ENCODE data around the gene GRIK1.

Gene GRIK1

GRCh38 chr21:29721221-29721620 is 218.6 kb downstream of the GRIK1 start:
- no peak for DNase-seq (ENCODE audit: low read depth in 1 of 2, low spot score in 1 of 2)

GRCh38 chr21:29719521-29719920 is 220.3 kb downstream of the GRIK1 start:
- DNase-seq (ENCODE audit: low read depth in 1 of 2, low spot score in 1 of 2) = no peak

DNA sequence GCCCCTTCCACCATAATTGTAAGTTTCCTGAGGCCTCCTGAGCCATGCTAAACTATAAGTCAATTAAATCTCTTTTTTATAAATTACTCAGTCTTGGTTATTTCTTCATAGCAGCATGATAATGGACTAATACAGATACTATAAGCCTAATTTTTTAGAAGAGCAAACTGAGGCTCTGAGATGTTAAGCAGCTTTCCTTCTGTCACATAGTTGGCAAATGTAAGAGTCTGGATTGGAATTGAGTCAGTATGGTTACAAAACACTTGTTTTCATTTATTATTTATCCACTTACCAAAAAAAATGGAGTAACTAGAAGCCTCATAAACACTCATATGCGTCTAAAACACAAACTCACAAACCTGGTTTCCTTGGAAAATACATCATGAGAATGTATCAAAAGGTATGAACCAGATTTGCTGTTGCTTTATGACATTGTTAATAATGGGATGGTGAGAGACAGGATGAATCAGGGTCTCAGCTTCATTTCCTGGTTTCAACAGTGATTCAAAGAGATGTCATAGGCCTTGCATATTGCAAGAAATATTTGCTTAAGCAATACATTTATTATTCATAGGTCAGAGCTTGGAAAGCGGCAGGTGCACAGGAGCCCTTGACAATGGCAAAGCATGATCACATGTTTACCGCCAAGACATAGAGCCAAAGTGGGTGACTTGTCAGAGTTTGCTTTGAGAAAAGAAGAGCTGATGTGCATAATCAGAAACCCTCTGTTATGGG is 221.5 kb downstream of the GRIK1 start:
- DNase-seq (ENCODE audit: low read depth in 1 of 2, low spot score in 1 of 2) = no peak

DNA sequence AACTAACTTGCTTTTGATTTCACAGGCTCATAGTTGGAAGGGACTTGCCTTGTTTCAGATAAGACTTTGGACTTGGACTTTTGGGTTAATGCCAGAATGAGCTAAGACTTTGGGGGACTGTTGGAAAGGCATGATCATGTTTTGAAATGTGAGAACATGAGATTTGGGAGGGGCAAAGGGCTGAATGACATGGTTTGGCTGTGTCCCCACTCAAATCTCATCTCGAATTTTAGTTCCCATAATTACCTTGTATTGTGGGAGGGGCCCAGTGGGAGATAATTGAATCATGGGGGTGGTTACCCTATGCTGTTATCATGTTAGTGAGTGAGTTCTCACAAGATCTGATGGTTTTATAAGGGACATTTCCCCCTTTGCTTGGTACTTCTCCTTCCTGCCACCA is 222.1 kb downstream of the GRIK1 start:
- DNase-seq (ENCODE audit: low read depth in 1 of 2, low spot score in 1 of 2) = no peak

- DNase-seq (ENCODE audit: low read depth in 1 of 2, low spot score in 1 of 2) = no peak
Observed at GRCh38 chr21:29716753-29717152, 223.0 kb downstream of the GRIK1 start.

GRCh38 chr21:29715089-29715488 is 224.7 kb downstream of the GRIK1 start:
- no peak for DNase-seq (ENCODE audit: low read depth in 1 of 2, low spot score in 1 of 2)

DNA sequence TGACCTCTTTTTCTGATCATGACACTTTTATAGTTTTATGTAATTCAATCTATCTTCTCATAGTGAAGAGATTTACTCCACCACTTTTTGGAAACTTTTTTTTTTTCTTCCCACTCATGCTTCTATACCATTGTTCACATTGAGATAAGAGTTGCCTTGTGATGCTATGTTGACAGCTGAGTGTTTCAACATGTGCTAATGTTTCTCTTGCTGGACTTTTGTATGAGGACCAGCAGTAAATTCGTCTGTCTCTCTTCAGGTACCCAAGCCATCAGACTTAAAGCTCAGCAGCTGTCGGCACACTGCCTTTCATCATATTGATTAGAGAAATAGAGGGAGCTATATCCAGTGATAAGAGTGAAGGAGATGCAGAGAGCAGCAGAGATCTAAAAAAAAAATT is 227.0 kb downstream of the GRIK1 start:
- no peak for DNase-seq (ENCODE audit: low read depth in 1 of 2, low spot score in 1 of 2)

DNA sequence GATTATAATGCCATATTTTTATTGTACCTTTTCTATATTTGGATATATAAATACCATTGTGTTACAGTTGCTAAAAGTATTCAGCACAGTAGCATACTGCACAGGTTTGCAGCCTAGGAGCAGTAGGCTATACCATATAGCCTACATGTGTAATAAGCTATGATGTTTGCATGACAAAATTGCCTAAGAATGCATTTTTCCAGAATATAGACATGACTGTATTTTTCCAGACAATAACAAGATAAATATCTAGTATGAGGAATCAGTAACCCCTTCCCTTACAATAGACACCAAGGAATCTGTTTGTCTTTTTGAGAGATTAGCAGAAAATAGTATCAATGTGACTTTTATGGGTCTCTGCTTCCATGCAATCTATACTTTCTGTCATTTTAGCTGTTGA is 228.6 kb downstream of the GRIK1 start:
- DNase-seq (ENCODE audit: low read depth in 1 of 2, low spot score in 1 of 2) = no peak

GRCh38 chr21:29710498-29710897 is 229.3 kb downstream of the GRIK1 start:
- DNase-seq (ENCODE audit: low read depth in 1 of 2, low spot score in 1 of 2) = no peak

GRCh38 chr21:29708401-29708800 is 231.4 kb downstream of the GRIK1 start:
- DNase-seq (ENCODE audit: low read depth in 1 of 2, low spot score in 1 of 2) = no peak

- DNase-seq (ENCODE audit: low read depth in 1 of 2, low spot score in 1 of 2) = no peak
Observed at GRCh38 chr21:29704719-29705118, 235.1 kb downstream of the GRIK1 start.

GRCh38 chr21:29701676-29702075 is 238.1 kb downstream of the GRIK1 start:
- DNase-seq (ENCODE audit: low read depth in 1 of 2, low spot score in 1 of 2) = no peak

DNA sequence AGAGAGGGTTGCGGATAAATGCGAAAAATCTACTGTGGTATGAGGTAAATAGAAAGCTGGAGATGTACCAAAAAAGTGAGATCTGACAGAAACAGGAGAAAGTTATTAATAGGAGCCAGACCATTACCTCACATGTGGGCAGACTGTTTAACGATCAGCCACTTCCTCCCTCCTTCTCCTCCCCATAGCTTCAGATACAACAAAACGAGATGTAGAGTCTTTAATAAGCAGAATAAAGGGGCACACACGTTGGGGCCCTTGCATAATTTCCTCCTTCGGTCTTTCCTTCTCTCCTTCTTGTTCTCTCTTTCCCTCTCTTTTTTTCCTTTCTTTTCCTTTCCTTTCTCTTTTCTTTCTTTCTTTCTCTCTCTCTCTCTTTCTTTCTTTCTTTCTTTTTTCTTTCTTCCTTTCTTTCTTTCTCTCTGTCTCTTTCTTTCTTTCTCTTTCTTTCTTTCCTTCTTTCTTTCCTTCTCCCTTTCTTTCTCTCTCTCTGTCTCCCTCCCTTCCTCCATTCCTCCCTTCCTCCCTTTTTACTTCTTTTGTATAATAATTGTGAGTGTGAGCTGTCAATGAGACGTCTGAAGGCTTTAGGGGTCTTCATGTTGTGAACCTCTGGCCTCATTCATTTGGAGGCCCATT is 242.1 kb downstream of the GRIK1 start:
- no peak for DNase-seq (ENCODE audit: low read depth in 1 of 2, low spot score in 1 of 2)

DNA sequence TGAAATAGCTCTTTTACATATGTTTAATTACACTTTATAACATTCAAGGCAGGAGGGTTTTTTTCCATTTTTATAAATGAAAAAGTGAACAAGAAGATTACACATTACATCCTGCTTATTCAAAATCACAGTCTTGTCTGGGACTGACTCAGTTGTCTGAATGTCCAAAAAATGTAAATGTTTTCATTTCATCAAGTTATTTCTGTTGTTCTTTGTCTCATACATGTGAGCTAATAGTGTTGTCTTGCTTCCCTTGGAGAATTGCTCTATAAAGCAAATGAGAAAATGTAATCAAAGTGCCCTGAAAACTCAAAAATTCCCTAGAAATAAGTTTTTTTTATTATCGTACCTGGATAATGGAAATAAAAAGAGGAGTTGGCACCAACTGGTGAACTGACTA is 242.9 kb downstream of the GRIK1 start:
- DNase-seq (ENCODE audit: low read depth in 1 of 2, low spot score in 1 of 2) = no peak

DNA sequence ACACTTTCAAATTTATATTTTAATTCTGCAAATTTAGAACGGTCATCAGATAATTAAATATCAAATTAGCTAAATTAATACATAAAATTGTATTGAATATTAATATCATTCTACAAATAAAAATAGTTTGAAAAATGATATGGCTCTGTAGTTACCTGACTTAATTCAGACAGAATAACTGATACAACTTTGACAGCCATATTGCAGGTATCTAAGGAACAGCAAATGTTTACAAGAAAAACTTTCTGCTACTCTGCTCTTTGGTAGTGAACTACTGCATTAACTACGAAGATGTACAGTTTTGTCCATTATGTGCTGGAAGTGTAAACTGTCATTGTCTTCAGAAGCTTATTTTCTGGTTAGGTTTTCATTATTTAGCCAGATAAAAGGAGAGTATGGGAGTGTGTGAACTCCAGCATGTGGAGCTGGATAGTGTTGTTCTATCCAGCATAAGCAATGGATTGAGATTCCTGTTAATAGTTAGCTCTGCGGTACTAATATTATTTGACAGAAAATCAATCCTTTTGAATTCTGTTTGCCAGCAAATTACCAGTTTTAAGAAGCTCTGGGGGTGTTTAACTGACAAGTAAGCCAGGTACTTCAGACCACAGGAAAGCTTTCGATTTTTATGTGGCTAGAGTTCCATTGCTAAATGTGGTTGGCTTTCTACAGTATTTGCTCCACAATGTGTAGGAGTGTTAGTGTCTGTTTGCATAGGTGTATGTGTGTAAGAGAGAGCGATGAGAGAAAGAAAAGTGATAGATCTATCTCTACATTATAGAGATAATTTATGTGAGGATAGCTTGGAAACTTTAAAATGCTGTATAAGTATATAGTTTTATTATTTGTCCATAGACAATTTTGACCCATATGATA is 247.9 kb downstream of the GRIK1 start:
- no peak for DNase-seq (ENCODE audit: low read depth in 1 of 2, low spot score in 1 of 2)

DNA sequence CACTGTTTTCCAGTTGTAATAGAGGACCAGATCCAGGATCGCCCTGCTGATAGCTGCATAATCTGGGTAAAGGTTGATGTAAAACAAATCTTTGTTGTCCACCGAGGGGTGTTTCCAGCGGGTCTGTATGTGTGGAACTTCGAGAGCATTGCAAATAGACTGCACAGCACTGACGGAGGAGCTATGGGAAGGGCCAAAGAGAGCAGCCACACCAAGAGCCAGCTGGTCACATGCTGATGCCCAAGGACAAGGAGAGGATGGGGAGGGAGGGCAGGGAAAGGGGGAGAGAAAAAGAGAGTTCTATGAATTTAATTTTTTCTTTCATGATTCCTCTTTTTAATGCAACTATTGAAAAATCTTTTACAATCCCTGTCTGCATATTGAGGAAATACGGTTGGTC is 250.0 kb downstream of the GRIK1 start:
- no peak for DNase-seq (ENCODE audit: low read depth in 1 of 2, low spot score in 1 of 2)

- no peak for DNase-seq (ENCODE audit: low read depth in 1 of 2, low spot score in 1 of 2)
Observed at GRCh38 chr21:29684106-29684505, 255.7 kb downstream of the GRIK1 start.

GRCh38 chr21:29682800-29683199 is 257.0 kb downstream of the GRIK1 start:
- DNase-seq (ENCODE audit: low read depth in 1 of 2, low spot score in 1 of 2) = no peak

DNA sequence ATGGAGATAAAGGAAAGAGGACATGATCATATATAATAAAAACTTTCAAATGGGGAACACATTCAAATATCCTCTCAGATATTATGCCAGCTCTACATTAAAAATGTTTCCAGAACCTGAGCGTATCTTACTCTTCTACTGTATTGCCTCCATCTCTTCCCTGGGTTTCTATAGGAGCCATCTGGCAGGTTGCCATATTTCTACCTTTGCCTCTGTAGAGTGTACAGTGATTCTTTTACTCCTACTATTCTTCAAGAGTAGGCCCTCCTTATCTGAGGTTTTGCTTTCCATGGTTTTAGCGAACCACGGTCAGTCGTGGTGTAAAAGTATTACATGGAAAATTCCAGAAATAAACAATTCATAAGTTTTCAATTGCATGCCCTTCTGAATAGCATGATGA is 259.5 kb downstream of the GRIK1 start:
- DNase-seq (ENCODE audit: low read depth in 1 of 2, low spot score in 1 of 2) = no peak

GRCh38 chr21:29678626-29679025 is 261.2 kb downstream of the GRIK1 start:
- DNase-seq (ENCODE audit: low read depth in 1 of 2, low spot score in 1 of 2) = no peak

DNA sequence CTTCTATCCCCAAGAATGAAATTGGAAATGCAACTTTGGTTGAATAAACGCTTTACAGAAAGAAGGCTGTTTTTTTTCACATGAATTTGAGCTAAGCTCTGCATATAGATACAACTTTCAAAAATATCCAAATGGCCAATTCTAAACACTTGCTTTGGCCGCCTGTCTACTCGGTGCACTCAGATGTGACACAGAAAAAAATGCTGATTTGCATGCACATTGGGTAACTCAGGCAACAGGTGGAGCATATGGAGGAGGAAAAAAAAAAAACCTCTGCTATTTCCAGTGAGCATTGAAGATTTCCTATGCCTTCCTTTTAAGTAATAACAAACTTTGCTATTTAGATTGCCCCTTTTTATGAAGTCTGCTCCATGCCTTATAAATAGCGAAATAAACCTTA is 262.5 kb downstream of the GRIK1 start:
- no peak for DNase-seq (ENCODE audit: low read depth in 1 of 2, low spot score in 1 of 2)

DNA sequence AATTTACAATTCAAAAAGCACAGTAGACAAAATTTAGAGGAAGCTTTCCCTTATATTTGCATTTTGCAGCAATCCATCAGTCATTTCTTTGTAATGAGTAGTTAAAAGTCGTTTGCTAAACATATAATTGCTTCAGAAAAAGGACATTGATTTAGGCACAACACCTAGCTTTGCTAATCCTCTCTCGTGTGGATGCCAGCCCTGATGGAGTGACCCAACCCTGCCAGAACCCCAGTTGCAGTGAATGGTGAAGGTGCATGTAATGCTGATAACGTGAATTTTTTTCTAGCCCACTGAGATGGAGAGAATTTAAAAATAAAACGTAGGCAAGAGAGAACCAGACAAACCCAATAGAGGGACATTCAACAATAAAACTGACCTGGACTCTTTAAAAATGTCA is 263.4 kb downstream of the GRIK1 start:
- DNase-seq (ENCODE audit: low read depth in 1 of 2, low spot score in 1 of 2) = no peak

Measured in activated CD4-positive, alpha-beta T cell treated with anti-CD3 and anti-CD28 coated beads, Interleukin-2, amount 50 U/mL, for 24 hours (primary cell).